Activated CD8-positive, alpha-beta memory T cell treated with anti-CD3 and anti-CD28 coated beads for 4 hours (primary cell): ENCODE data around the gene YIPF1.

Experiments used
- DNase-seq, 2 donors: peaks; one replicate each; pipeline ENCODE4 v3.0.0-alpha.2; 2020; ENCODE audit warnings: low read depth in 2 of 2

YIPF1 gene

DNA sequence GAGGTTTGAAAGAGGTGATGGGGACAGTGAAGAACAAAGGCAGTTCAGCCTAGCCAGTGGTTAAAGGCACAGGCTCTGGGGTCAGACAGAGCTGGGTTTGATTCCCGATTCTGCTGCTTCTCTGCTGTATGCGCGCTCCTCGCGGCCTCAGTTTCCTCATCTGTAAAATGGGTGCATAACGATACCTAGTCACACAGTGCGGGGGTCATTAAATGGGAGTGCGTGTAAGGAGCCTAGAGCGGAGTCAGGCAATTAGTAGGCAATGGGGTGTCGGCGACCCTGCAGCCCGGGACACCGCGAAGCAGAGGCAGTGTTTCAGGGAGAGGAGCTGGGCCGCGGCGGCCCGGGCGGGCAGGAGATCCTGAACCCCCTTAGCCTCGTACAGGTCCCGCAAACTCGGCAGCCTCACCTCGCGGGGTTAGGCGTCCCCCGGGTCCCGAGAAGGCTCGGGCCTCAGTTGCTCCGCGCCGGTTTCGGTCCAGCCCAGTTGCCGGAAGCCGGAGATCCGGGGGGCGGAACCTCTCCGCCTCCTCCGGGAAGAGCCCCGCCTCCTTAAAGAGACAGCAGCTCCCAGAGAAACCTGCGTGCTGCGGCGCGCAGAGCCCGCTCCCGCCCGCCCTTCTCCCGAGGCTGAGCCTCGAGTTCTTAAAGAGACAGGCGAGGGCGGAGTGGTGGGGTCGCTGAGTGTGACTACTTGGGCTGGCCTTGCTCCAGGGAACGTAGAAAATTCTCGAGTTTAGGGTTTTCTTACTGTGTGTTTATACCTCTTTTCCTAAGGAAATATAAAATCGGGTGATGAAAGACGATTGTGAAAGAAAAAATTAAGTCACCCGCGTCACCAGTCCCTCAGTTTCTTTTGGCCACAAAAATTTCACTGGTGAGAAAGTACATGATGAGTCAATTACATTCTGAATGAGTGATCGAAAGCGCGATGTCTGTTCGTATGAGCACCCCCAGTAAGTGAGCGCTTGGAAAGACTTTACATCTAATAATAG lies at the start of gene YIPF1:
TSS of gene YIPF1 (minus strand) at position 494 of the 995 bp plus-strand sequence. CDS start 860 bp downstream, outside the sequence.
- peak; percentile 74 to 79 for DNase-seq

- DNase-seq = no peak
Observed at GRCh38 chr1:53938136-53938830, 48.7 kb upstream of the YIPF1 start.

GRCh38 chr1:53936430-53936829 lies 46.8 kb upstream of the YIPF1 start:
- no peak for DNase-seq

DNA sequence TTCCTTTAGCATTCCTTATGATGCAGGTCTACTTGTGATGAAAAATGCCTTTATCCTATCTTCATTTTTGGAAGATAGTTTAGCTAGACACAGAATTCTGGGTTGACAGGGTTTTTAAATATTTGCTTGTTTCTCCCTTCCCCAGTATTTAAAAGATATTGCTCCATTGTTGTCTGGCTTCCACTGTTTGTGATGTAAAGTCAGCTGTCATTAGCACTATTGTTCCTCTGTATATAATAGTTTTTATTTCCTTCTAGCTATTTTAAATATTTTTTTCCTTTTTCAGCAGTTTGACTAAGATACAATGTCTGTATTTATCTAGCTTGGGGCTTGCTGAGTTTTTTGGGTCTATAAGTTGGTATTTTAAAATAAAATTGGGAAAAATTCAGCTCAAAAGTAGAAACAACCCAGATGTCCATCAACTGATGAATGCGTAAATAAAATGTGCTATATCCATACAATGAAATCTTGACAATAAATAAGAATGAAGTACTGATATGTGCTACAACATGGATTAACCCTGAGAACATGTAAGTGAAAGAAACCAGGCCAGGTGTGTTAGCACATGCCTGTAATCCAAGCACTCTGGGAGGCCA lies 44.7 kb upstream of the YIPF1 start:
- DNase-seq = no peak

DNA sequence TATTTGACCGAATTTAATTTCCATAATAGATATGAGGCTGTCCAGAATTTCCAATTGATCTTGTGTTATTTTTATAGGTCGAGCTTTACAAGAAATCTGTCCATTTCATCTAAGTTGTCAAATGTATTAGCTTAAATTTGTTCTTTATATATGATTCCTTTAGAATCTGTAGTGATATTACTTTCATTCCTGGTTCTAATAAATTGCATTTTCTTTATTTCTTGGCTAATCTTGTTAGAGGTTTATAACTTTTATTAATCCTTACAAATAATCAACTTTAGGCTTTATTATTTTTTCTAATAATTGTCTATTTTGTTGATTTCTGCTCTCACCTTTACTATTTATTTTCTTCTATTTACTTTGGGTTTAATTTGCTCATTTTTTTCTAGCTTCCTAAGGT lies 41.9 kb upstream of the YIPF1 start:
- DNase-seq = no peak

DNA sequence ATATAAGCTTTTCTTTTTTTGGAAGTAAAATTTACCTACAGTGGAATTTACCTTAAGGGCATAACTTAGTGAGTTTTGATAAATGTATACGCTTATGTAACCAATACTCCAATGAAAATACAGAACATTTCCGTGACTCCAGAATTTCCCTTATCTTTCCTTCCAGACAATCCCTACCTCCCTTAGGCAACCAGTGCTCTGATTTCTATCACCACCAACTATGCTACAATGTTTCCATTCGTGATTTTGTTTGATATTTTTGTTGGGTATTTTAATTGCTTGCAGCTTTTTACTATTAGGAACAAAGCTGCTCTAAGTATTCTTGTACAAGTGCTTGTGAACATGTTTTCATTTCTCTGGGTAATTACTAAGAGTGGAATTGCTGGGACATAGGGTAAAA lies 41.3 kb upstream of the YIPF1 start:
- no peak for DNase-seq

DNA sequence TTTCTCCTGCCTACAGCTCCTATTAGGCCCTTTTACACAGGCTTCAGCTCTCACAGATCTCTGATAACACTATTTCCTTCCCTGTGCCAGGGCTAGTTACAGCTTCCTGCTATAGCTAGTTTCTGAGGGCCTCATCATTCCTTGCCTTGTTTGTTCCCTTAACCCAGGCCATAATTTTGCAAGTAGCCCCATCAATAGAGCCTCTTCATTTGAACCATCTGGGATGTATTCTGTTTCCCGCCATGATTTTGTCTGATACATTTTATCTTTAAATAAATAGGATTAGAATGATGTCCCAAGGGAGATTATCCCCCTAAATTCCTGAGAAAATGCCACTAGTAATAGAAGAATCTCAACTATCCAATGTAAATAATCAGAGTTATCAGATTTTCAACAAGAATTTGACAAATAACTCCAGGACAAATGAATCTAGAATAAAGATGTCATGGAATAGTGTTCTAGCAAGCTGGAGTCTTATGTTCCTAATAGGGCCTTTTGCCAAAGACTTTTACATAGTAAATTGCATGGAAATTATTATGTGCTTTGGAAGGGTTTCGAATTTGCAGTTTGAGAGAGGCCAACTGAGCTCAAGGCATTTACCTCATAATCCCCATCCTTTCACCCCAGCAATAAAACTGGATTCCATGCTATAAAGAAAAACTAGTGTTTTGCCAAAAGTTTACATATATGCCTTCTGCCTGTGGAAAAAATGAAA lies 39.8 kb upstream of the YIPF1 start:
- DNase-seq = no peak

DNA sequence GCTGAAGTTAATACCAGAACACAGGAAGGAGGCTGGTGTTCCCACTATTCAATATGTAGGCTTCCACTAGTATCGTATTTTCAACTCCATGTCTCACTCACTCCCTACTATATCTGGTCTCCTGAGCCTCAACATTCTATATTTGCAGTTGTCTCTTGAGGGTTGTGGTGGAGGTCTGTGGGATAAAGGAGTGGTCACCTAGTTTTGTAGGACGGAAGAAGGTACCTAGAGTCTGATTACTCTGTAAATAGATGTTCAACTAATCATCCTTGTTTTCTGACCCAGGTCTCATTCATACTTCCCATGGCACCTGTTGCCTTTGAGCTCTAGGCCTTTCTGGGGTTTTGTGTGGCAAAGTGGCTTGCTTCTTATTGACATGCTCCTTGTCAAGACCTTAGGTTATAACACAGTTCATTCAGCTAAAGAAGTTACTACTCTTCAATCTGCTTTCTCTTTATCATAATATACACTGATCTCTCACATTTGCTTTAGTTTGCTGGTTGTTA lies 37.8 kb upstream of the YIPF1 start:
- no peak for DNase-seq

GRCh38 chr1:53919675-53920066 lies 30.1 kb upstream of the YIPF1 start:
- no peak for DNase-seq

DNA sequence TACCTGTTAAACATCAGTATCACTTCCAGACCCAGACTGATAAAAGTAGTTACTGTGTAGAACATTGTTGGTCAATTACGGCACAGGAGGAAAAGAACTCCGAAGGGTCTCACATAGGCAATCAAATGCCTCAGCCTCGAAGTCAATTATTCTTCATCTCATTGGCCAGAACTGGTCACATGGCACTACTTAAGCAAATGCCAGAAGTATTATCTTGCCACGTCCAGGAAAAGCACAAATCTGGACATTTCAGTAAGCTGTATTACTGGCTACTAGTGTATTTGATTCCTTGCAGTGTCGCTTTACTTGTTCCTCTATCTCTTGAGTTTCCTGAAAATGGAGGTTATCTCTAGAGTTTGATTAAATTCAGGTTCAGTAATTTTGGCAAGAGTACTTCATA lies 28.7 kb upstream of the YIPF1 start:
- no peak for DNase-seq

DNA sequence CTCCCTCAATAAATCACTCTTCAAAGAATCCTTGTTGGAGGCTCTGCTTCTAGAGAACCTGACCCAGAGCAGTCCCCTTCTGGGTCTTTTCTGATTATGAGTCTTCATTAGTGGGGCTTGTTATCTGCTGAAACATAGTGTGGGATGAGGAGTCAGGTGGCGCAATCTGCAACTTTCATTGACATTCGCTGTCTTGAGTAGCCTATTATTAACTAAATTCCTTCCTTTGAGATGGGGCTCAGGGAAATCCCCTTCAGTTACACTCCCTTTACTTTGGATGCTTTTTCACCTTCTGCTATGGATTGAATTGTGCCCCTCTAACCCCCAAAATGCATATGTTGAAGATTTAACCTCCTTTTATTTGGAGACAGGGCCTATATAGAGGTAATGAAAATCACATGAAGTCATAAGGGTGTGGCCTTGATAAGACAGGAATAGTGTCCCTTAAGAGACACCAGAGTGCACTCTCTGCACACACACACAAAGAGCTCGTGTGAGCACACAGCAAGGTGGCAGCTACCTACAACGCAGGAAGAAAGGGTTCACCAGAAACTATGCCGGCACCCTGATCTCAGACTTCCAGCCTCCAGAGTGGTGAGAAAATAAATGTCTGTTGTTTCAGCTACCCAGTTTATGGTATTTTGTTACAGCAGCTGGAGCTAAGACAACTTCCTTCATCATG lies 23.9 kb upstream of the YIPF1 start:
- DNase-seq = no peak

GRCh38 chr1:53911442-53911841 lies 21.8 kb upstream of the YIPF1 start:
- no peak for DNase-seq

- DNase-seq = no peak
Observed at GRCh38 chr1:53909946-53910345, 20.3 kb upstream of the YIPF1 start.

DNA sequence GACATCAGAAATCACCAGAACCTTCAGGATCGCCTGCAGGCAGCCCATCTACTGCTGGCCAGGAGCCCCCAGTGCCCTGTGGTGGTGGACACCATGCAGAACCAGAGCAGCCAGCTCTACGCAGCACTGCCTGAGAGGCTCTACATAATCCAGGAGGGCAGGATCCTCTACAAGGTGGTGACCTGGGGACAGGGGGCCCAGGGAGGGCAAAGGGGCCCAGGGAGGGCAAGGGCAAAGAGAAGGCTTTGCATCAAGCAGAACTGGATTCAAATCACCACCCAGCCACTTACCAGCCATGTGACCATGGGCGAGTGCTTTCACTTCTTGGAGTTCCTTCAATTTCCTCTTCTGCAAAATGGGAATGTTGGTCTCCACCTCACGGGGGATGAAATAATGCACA lies 16.5 kb upstream of the YIPF1 start:
- no peak for DNase-seq

- DNase-seq = no peak
Observed at GRCh38 chr1:53905509-53905908, 15.9 kb upstream of the YIPF1 start.

DNA sequence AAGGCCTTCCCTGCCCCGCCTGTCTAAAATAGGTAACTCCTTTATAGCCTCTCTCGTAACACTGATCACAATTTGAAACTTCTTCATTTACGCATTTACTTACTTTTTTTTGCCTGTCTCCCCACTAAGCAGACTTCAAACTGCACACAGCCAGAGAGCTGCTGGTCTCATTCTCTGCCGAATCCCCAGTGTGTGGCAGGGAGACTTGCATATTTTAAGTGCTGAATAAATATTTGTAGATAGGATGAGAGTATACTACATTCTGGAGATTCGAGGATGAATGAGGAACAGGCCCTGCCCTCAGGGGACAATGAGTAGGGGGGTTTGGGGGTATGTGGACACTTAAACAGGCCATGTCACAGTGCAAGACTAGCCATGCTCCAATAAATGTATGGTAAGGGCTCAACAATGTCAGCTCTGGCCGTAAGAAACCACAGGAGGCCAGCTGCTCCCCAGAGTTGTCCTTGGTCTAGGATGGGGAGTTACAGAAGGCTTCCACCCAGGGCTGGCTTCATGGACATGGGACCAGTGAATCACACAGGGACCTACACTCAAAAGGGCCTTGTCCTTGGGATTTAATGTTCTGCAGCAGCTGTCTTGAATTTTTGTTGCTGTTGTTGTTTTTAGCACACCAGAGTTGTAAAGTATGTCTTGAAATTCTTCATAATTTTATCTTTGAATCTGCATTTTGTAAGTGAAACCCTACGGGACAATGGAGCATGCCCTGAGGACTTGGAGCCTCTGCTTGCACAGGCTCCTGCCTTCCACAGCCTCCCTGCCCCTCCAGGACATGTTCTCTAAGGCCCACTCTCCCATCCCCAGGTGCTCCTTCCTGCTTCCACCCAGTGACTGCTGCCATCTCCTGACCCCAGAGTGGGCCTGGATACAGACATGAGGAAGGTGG lies 12.9 kb upstream of the YIPF1 start:
- DNase-seq = no peak

- no peak for DNase-seq
Observed at GRCh38 chr1:53899708-53900107, 10.1 kb upstream of the YIPF1 start.

DNA sequence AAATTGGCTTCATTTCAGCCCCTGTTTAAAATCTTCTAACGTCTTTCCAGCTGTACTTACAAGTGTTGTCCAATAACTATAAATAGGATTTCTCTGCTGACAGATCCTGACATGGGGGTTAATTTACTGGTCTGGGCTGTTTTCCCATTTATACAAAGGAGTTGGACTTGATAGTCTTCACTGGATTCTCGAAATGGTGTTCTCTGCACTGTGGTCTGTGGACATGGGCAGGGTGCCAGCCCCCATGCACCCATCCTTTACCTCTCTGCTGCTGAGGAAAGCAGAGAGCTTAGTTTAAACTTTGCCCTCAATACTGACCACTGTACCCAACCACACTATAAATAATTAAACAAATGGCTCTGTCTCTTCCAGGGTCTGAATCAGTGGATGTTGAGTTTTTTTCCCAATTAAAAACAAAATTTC lies 9.6 kb upstream of the YIPF1 start:
- DNase-seq = no peak

DNA sequence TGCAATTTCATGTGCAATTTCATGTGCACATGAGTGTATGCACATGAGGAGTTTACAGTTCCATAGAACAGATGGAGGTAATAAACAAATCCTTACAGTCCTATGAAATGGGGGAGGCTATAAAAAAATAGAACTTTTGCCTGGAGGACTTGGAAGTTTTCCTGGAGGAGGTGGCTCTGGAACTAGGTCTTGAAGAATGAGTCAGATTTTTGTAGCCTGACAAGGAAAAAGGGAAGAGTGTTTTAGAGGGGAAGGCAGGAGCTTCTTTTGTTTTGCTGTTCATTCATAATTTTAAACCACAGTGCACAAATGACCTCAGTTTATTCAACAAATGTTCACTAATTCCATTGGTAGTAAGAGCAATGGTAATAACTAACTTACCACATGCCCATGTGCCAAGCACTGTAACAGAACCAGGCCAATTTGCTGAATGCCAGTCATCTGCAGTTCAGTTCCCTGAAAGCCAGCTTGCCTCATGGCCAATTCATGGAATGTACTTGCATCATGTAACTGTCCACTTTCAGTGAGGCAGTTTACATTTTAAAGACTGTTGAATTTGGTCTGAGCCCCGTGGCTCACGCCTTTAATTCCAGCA lies 7.1 kb upstream of the YIPF1 start:
- DNase-seq = no peak

- no peak for DNase-seq
Observed at GRCh38 chr1:53895421-53895820, 5.8 kb upstream of the YIPF1 start.
